NCI-H1105 (cell line): Measurements from ENCODE around the gene NPY5R.

Experiments
- DNase-seq: peaks from one replicate; lab custom pipeline; 2025; lab: John Stamatoyannopoulos, UW

NPY5R gene

GRCh38 chr4:163384926-163385325 lies 41.2 kb downstream of the NPY5R start:
- DNase-seq, result no peak

DNA sequence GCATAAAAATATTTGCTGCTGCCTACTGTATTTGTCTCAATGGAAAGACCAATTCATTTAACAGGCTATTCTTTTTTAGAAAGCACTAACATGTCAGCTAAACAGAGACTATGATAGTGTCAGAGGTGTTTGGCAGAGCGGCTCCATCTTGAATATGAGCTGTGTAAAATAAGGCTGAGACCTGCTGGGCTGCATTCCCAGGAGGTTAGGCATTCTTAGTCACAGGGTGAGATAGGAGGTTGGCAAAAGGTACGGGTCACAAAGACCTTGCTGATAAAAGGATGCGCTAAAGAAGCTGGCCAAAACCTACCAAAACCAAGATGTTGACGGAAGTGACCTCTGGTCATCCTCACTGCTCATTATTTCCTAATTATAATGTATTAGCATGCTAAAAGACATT lies 41.8 kb downstream of the NPY5R start:
- no peak for DNase-seq

- no peak for DNase-seq
Measured at GRCh38 chr4:163391756-163392155, 48.1 kb downstream of the NPY5R start.

DNA sequence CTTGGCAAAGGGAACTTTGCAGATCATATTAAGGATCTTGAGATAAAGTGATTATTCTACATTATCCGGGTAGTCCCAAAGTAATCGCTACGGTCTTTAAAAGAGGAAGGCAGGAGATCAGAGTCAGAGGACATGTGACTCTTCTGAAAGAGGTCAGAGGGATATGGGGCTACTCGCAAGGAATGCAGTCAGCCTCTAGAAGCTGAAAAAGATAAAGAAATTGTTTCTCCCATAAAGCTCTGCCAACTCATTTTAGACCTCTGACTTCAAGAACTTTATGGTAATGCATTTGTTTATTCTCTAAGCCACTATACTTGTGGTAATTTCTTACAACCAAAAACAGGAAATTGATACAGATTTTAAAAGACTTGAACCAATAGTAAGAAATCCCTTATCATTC lies 48.6 kb downstream of the NPY5R start:
- DNase-seq, result no peak

GRCh38 chr4:163393471-163393870 lies 49.8 kb downstream of the NPY5R start:
- DNase-seq, result no peak

- DNase-seq, result no peak
Measured at GRCh38 chr4:163395055-163395454, 51.4 kb downstream of the NPY5R start.

- DNase-seq, result no peak
Measured at GRCh38 chr4:163395758-163396157, 52.1 kb downstream of the NPY5R start.

DNA sequence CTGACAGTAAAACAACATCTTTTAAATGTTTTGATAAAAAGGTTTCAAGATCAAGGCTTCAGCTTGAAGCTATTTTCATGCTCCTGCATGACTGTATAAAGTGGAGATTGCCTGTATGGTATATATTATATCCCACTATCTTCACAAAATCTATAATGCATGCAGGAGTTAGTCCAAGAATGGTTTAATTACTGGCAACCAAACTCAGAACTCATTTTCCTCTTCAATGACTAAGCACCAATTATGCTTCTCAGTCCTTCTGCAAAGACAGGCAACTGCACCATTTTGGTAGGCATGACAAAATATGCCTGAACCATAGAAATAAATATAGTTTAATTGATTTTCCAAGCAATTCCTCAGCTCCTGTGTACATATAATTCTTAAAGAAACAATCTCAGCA lies 54.5 kb downstream of the NPY5R start:
- no peak for DNase-seq

DNA sequence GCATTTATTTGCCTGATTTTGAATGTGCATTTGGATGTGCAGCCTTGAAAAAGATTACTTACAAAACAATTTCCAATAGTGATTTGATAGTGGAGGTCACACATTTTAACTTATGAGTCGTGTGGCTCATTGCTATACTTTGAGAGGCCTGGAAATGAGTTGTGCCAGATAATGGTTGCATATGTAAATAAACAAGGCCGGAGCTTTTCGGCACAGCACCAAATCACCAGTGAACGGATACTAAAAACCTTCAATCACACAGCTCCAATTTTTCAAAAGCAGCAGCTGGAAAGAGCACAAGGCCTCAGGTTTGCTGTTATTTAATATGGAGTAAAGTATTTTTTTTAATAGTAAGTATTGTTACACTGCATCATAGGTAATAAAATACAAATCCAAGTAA lies 57.2 kb downstream of the NPY5R start:
- no peak for DNase-seq
